Activated CD4-positive, alpha-beta T cell treated with anti-CD3 and anti-CD28 coated beads, Interleukin-2, amount 50 U/mL, for 48 hours (primary cell): Measurements from ENCODE around the gene CADPS2.
"Not testable (repeated sequence)": the region's sequence is repeated elsewhere in the genome, so short reads cannot be mapped to it uniquely, and the experiment has no call there.

ENCODE experiments used
- DNase-seq, 2 experiments: peaks; one replicate each; pipeline ENCODE4 v3.0.0-alpha.2; 2020

The CADPS2 gene

GRCh38 chr7:122304319-122304975 lies 581.8 kb downstream of the CADPS2 start, which contains the start of gene FEZF1:
Gene FEZF1 (minus strand): TSS chr7:122304750. CDS start chr7:122304437, 313 bp downstream.
- no peak for DNase-seq

GRCh38 chr7:122303531-122304318 lies 582.5 kb downstream of the CADPS2 start:
- DNase-seq = no peak

- no peak for DNase-seq
Measured at GRCh38 chr7:122302761-122303530, 583.3 kb downstream of the CADPS2 start.

GRCh38 chr7:122301858-122302760 lies 584.2 kb downstream of the CADPS2 start:
- no peak for DNase-seq

- DNase-seq = no peak
Measured at GRCh38 chr7:122300956-122301833, 585.1 kb downstream of the CADPS2 start.

GRCh38 chr7:122300211-122300932 lies 585.9 kb downstream of the CADPS2 start:
- no peak for DNase-seq

GRCh38 chr7:122299624-122300210 lies 586.5 kb downstream of the CADPS2 start:
- no peak for DNase-seq

- no peak for DNase-seq
Measured at GRCh38 chr7:122298618-122299017, 587.6 kb downstream of the CADPS2 start.

GRCh38 chr7:122298131-122298530 lies 588.1 kb downstream of the CADPS2 start:
- DNase-seq = no peak

GRCh38 chr7:122291189-122291588 lies 595.1 kb downstream of the CADPS2 start:
- no peak for DNase-seq

- DNase-seq = no peak
Measured at GRCh38 chr7:122290476-122290875, 595.8 kb downstream of the CADPS2 start.

GRCh38 chr7:122289426-122289825 lies 596.8 kb downstream of the CADPS2 start:
- no peak for DNase-seq

- DNase-seq = not testable (repeated sequence)
Measured at GRCh38 chr7:122284608-122285007, 601.7 kb downstream of the CADPS2 start.

GRCh38 chr7:122273117-122273516 lies 613.1 kb downstream of the CADPS2 start:
- no peak for DNase-seq

- no peak for DNase-seq
Measured at GRCh38 chr7:122269241-122269640, 617.0 kb downstream of the CADPS2 start.
